Endothelial cell of umbilical vein (primary cell): ENCODE data around the gene EXOSC5. TPM values are rescaled to one million over a fixed set of nuclear protein-coding genes. Genes with fewer than 3 reads are reported as not detected.

Experiments
- BruUV-seq: library from RNA; stranded (reverse); fragments of 400-500 nt; replicated peaks from 2 replicates; lab custom pipeline; 2021; lab: Mats Ljungman, UMichigan
- CTCF ChIA-PET: fragments of 300-600, 350-600 bp; sonication (Branson Sonifier 250); formaldehyde crosslinking; loops from one replicate; lab custom pipeline; 2021; ENCODE audit warnings: antibody characterized with exemption, inconsistent platforms; lab: Charles Lee
- POLR2A ChIA-PET: fragments of 300-600, 350-600 bp; sonication (Branson Sonifier 250); formaldehyde crosslinking; loops from one replicate; lab custom pipeline; 2021; ENCODE audit warnings: antibody characterized with exemption, inconsistent platforms; lab: Charles Lee
- DNase-seq: peaks from one replicate; pipeline ENCODE4 v3.0.0-alpha.2; 2011; ENCODE audit warnings: low read depth, low spot score
- FAIRE-seq: peaks from 2 replicates; lab custom pipeline; 2011; peaks lifted over from hg19 to GRCh38; lab: Jason Lieb, UNC
- H2AFZ ChIP-seq: 2 replicates; pipeline ENCODE4 v1.6.0; 2012; ENCODE audit warnings: low read depth, low read length, control low read depth, inconsistent platforms
- H3K27ac ChIP-seq: 2 replicates; pipeline ENCODE4 v1.5.1; 2011; ENCODE audit warnings: low read depth, mild to moderate bottlenecking, control low read depth, low read length, moderate library complexity; ENCODE audit not compliant: insufficient read depth
- H3K27me3 ChIP-seq, 2 experiments: 2 replicates each; pipeline versions ENCODE4 v1.6.0 to v1.6.1; 2011; ENCODE audit warnings: low read length in 2 of 2, mixed read lengths in 1 of 2; ENCODE audit not compliant: control insufficient read depth in 2 of 2, insufficient read depth in 2 of 2
- H3K36me3 ChIP-seq, 2 experiments: 2 replicates in 1 of 2; 3 replicates in 1 of 2; pipeline ENCODE4 v1.5.1; 2011; ENCODE audit warnings: low read length in 2 of 2, mild to moderate bottlenecking in 1 of 2, moderate library complexity in 1 of 2; ENCODE audit not compliant: control insufficient read depth in 2 of 2, insufficient read depth in 2 of 2; ENCODE audit errors: extremely low read depth in 1 of 2
- H3K4me1 ChIP-seq: 3 replicates; pipeline ENCODE4 v1.5.1; 2011; ENCODE audit warnings: mild to moderate bottlenecking, low read length; ENCODE audit not compliant: control insufficient read depth, insufficient read depth; ENCODE audit errors: extremely low read depth
- H3K4me2 ChIP-seq: 2 replicates; pipeline ENCODE4 v1.6.1; 2011; ENCODE audit warnings: low read length, control low read depth, mixed read lengths; ENCODE audit not compliant: insufficient read depth
- H3K4me3 ChIP-seq, 3 experiments: fragments of 200-600 bp in 1 of 3; sonication (generic), shearing (Covaris generic) in 1 of 3; replicated peaks in 1 of 3; 2 replicates each; pipeline ENCODE4 v1.5.1; 2011 to 2016; ENCODE audit warnings: control low read depth in 3 of 3, low read length in 3 of 3, mild to moderate bottlenecking in 2 of 3, inconsistent platforms in 1 of 3, low read depth in 1 of 3, moderate library complexity in 1 of 3; ENCODE audit not compliant: insufficient read depth in 1 of 3
- H3K79me2 ChIP-seq: 2 replicates; pipeline ENCODE4 v1.6.0; 2012; ENCODE audit warnings: low read length, inconsistent platforms; ENCODE audit not compliant: control insufficient read depth, insufficient read depth
- H3K9ac ChIP-seq: replicated peaks from 2 replicates; pipeline ENCODE3; 2011; ENCODE audit warnings: low read length, control low read depth; ENCODE audit not compliant: insufficient read depth; ENCODE audit errors: extremely low read depth
- H3K9me1 ChIP-seq: replicated peaks from 3 replicates; pipeline ENCODE4 v1.6.0; 2011; ENCODE audit warnings: mild to moderate bottlenecking, low read length; ENCODE audit not compliant: control insufficient read depth, insufficient read depth; ENCODE audit errors: extremely low read depth
- H3K9me3 ChIP-seq: replicated peaks from 2 replicates; pipeline ENCODE4 v1.5.1; 2012; ENCODE audit warnings: low read length, inconsistent platforms; ENCODE audit not compliant: control insufficient read depth, insufficient read depth
- H4K20me1 ChIP-seq: replicated peaks from 2 replicates; pipeline ENCODE3; 2011; ENCODE audit warnings: mild to moderate bottlenecking, low read length; ENCODE audit not compliant: control insufficient read depth, insufficient read depth; ENCODE audit errors: extremely low read depth
- GATA2 ChIP-seq: IDR thresholded peaks from 2 replicates; pipeline ENCODE4 v1.7.0; 2011; ENCODE audit warnings: low read depth, mild to moderate bottlenecking, moderate library complexity, mixed read lengths, low read length; ENCODE audit not compliant: insufficient read length, insufficient read depth
- JUN ChIP-seq: IDR thresholded peaks from 2 replicates; pipeline ENCODE4 v1.6.1; 2011; ENCODE audit warnings: borderline replicate concordance, low read depth; ENCODE audit not compliant: insufficient read length, insufficient read depth
- MAX ChIP-seq: IDR thresholded peaks from 2 replicates; pipeline ENCODE4 v1.6.1; 2011; ENCODE audit not compliant: insufficient read depth, insufficient read length
- MYC ChIP-seq: IDR thresholded peaks from one replicate; pipeline ENCODE4 v1.6.1; 2011; ENCODE audit warnings: mild to moderate bottlenecking, low read depth, low read length
- POLR2AphosphoS5 ChIP-seq: IDR thresholded peaks from 2 replicates; pipeline ENCODE4 v1.6.1; 2012; ENCODE audit warnings: low read depth, mild to moderate bottlenecking, control low read depth, low read length, moderate library complexity; ENCODE audit not compliant: insufficient read depth
- dilution Hi-C: fragments of 300-500 bp; cut with MboI; formaldehyde crosslinking; loops from one replicate; pipeline ENCODE4 v1.15.0; 2019; ENCODE audit warnings: low sequenced_read_pairs; ENCODE audit not compliant: extremely low pct_ligation_motif_present
- intact Hi-C: fragments of 100-400 bp; cut with micrococcal nuclease; formaldehyde crosslinking; loops from one replicate; pipeline ENCODE4 v1.10.0; 2022
- polyA plus RNA-seq, 4 experiments: library from polyadenylated mRNA; depleted of rRNA in 3 of 4; stranded (reverse) in 3 of 4; unstranded in 1 of 4; fragments of >200 nt; gene quantifications; 2 replicates each; pipeline versions ENCODE4 v1.2.1 to v1.2.3, GENCODE V29; 2011 to 2012; ENCODE audit warnings: missing spikeins in 1 of 4
- total RNA-seq: library from RNA; stranded (reverse); gene quantifications from 2 replicates; pipeline ENCODE4 v1.2.3, GENCODE V29; 2021

EXOSC5 gene
- total and polyA plus RNA-seq, 2 donors (not counting 3 experiments of a cell fraction or from before 2014, with no cell fraction given): 14.0 to 20.9 TPM

DNA sequence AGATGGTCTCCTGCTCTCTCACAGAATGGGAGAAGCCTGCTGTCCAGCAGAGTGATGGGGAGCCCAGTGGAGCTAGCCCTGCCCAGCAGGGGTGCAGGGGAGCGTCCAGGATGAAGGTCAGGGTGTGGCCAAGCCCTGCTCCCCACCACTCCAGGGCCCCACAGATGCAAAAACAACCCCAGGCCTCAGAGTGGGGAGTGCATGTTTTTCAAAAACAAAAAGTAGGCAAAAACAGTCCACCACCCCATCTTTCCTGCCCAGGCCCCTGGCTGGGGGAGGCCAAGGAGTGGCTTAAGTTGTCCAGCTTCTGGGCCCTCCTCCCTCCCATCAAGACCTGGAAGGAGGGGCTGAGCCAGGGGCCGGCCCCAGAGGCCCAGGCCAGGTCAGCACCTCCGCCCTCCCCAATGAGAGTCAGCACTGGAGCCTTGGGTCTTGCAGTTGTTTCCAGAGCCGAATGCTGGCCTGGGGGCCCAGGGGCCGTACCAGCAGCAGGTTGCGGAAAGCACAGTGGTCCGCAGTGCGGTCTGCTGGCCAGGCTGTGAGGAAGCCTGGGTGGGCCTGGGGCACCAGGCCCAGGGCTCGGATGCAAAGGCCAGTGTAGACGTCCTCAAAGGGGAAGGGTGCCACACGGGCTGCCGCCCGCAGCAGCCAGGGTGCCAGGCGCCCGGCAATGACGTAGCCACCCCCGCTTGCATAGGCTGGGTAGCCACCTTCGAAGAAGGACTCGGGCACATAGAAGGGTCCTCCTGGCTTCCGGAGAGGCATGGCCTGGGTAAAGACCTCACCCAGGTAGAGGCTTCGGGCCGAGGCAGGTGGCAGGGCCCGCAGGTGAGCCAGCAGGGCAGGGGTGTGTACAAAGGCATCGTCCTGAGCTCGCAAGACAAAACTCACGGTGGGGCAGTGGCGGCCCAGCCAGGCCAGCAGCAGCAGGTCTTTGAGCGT, 28.3 kb upstream of the EXOSC5 start:
- CTCF ChIA-PET: no interaction called here

More for the DNA sequence above, 28.3 kb upstream of the EXOSC5 start:
- Histone ChIP-seq H3K79me2 (peaks cover 5% of the 10 kb centered on the region), H3K4me3 (no peak overlapping the region), H3K4me1 (peaks cover 25% of the 10 kb centered on the region), H3K27me3 (no peaks in the 10 kb centered on the region), H3K9me1 (no peaks in the 10 kb centered on the region), H3K27ac (no peak overlapping the region), H2AFZ (no peak overlapping the region), H3K4me2 (no peak overlapping the region), H3K9ac (no peak overlapping the region), H4K20me1 (no peaks in the 10 kb centered on the region), H3K9me3 (no peaks in the 10 kb centered on the region), H3K36me3 (peaks cover 0 to 29% of the 10 kb centered on the region in 2 experiments)
- DNase-seq: no peak
- intact Hi-C loops: loop anchor here (2.0 kb wide), 1 partner anchor 61 kb away; the partner anchor contains the start of gene B9D2
- TF ChIP-seq MYC (no peak), POLR2AphosphoS5 (no peak), JUN (no peak), MAX (no peak), GATA2 (no peak)
- dilution Hi-C loops: no loop called here
- BruUV-seq: no TSS peak
- no peak for FAIRE-seq
- POLR2A ChIA-PET: no interaction called here
